CD4-positive, alpha-beta T cell (primary cell): ENCODE measurements around the gene OSBPL6. TPM values are rescaled to one million over a fixed set of nuclear protein-coding genes. Genes with fewer than 3 reads are reported as not detected.
A peak's percentile ranks its signal among the peaks of the same experiment; 100 is the strongest.

Experiments
- ATAC-seq: fragments of 200-7000 bp; cut with Tn5 transposase; one replicate; pipeline ENCODE4 v1.10.0; 2022; ENCODE audit warnings: mild to moderate bottlenecking; ENCODE audit not compliant: poor library complexity
- CTCF ChIA-PET: fragments of 350-600 bp; sonication (Branson Sonifier 250); formaldehyde crosslinking; loops from one replicate; lab custom pipeline; 2021; ENCODE audit warnings: antibody characterized with exemption, inconsistent platforms; lab: Charles Lee
- POLR2A ChIA-PET: fragments of 350-600 bp; sonication (Branson Sonifier 250); formaldehyde crosslinking; loops from one replicate; lab custom pipeline; 2021; ENCODE audit warnings: antibody characterized with exemption, inconsistent platforms; lab: Charles Lee
- DNase-seq, 14 experiments: peaks; one replicate each; pipeline ENCODE4 v3.0.0-alpha.2; 2013 to 2020; ENCODE audit warnings: mixed read lengths in 2 of 14
- H3K27ac ChIP-seq, 2 donors: one replicate each; pipeline versions ENCODE4 v1.5.1 to v1.7.0; 2013; ENCODE audit warnings: low read length in 2 of 2, low read depth in 1 of 2, mild to moderate bottlenecking in 1 of 2
- H3K27me3 ChIP-seq, 2 experiments: 1 replicate in 1 of 2; 2 replicates in 1 of 2; pipeline versions ENCODE4 v1.6.1 to v1.7.0; 2013; ENCODE audit warnings: low read length in 2 of 2, control low read depth in 1 of 2, mild to moderate bottlenecking in 1 of 2, moderate library complexity in 1 of 2; ENCODE audit not compliant: insufficient read depth in 2 of 2, control insufficient read depth in 1 of 2
- H3K36me3 ChIP-seq: one replicate; pipeline ENCODE4 v1.6.1; 2013; ENCODE audit warnings: low read length, control low read depth; ENCODE audit not compliant: insufficient read depth
- H3K4me1 ChIP-seq: one replicate; pipeline ENCODE4 v1.6.1; 2013; ENCODE audit warnings: low read length, control low read depth; ENCODE audit not compliant: insufficient read depth
- H3K4me3 ChIP-seq: one replicate; pipeline ENCODE4 v1.5.1; 2013; ENCODE audit warnings: mild to moderate bottlenecking, low read length, moderate library complexity
- H3K9me3 ChIP-seq, 2 experiments: 1 replicate in 1 of 2; 2 replicates in 1 of 2; pipeline versions ENCODE4 v1.6.1 to v1.7.0; 2013; ENCODE audit warnings: low read length in 2 of 2, mild to moderate bottlenecking in 2 of 2, control low read depth in 1 of 2, moderate library complexity in 1 of 2; ENCODE audit not compliant: control insufficient read depth in 1 of 2, insufficient read depth in 1 of 2
- H3K27ac Mint-ChIP-seq: one replicate; pipeline ENCODE4 v1.8.0; 2020; ENCODE audit warnings: mixed read lengths
- H3K27me3 Mint-ChIP-seq: one replicate; pipeline ENCODE4 v1.8.0; 2021; ENCODE audit warnings: mixed read lengths
- H3K36me3 Mint-ChIP-seq: one replicate; pipeline ENCODE4 v1.8.0; 2021; ENCODE audit warnings: low read depth, mixed read lengths
- H3K4me1 Mint-ChIP-seq: one replicate; pipeline ENCODE4 v1.8.0; 2021; ENCODE audit warnings: low read depth, mixed read lengths
- H3K4me3 Mint-ChIP-seq: one replicate; pipeline ENCODE4 v1.8.0; 2020; ENCODE audit warnings: mild to moderate bottlenecking, mixed read lengths
- H3K9me3 Mint-ChIP-seq: one replicate; pipeline ENCODE4 v1.8.0; 2020; ENCODE audit warnings: mixed read lengths
- CTCF ChIP-seq: fragments of 200-600 bp; IDR thresholded peaks from one replicate; pipeline ENCODE4 v1.8.0; 2022; ENCODE audit warnings: antibody characterized with exemption, mild to moderate bottlenecking
- intact Hi-C, 2 experiments: fragments of 100-400 bp; cut with DNase I in 1 of 2; cut with micrococcal nuclease in 1 of 2; formaldehyde crosslinking; loops; one replicate each; pipeline versions ENCODE4 v1.15.1 to v1.9.0; 2023 to 2025; cut with DNase I, micrococcal nuclease
- total RNA-seq, 174 experiments: library from RNA in 2 of 174; stranded (reverse) in 2 of 174; gene quantifications; one replicate each; pipeline ENCODE4 v1.2.3 and lab custom pipeline; 2021 to 2026

OSBPL6 gene
- total RNA-seq, 2 experiments from 2014 or later = 0.08 to 0.11 TPM

GRCh38 chr2:178187861-178188260 lies 6.5 kb upstream of the OSBPL6 start:
- Mint-ChIP-seq H3K9me3 (no peaks in the 10 kb centered on the region), H3K4me3 (no peak overlapping the region), H3K36me3 (no peaks in the 10 kb centered on the region), H3K27ac (no peak overlapping the region), H3K4me1 (peaks cover 7% of the 10 kb centered on the region), H3K27me3 (peaks cover 40% of the 10 kb centered on the region)
- no peak overlapping the region for H3K27ac ChIP-seq
- no peaks in the 10 kb centered on the region for H3K4me1 ChIP-seq
- peaks cover 8 to 13% of the 10 kb centered on the region in 2 experiments for H3K27me3 ChIP-seq
- no peaks in the 10 kb centered on the region for H3K36me3 ChIP-seq
- H3K9me3 ChIP-seq = no peaks in the 10 kb centered on the region
- intact Hi-C loops = no loop called here
- ATAC-seq (no peak), DNase-seq (no peak)
- no peak for TF ChIP-seq CTCF
- POLR2A ChIA-PET = no interaction called here
- CTCF ChIA-PET = interaction anchor here (0.7 kb wide), 1 partner anchor 183 kb away, joined by 3 read pairs; no protein-coding TSS in a partner anchor
- H3K4me3 ChIP-seq = no peak overlapping the region

- ChIA-PET CTCF (interaction anchor here (0.7 kb wide), 1 partner anchor 184 kb away, joined by 3 read pairs; no protein-coding TSS in a partner anchor), POLR2A (no interaction called here)
- Histone ChIP-seq H3K4me3 (no peak overlapping the region), H3K27ac (no peak overlapping the region), H3K36me3 (no peaks in the 10 kb centered on the region), H3K9me3 (no peaks in the 10 kb centered on the region), H3K4me1 (no peaks in the 10 kb centered on the region), H3K27me3 (peaks cover 13 to 16% of the 10 kb centered on the region in 2 experiments)
- Mint-ChIP-seq H3K4me1 (peaks cover 7% of the 10 kb centered on the region), H3K9me3 (no peaks in the 10 kb centered on the region), H3K36me3 (no peaks in the 10 kb centered on the region), H3K27ac (no peak overlapping the region), H3K27me3 (peaks cover 44% of the 10 kb centered on the region), H3K4me3 (no peak overlapping the region)
- ATAC-seq = no peak
- DNase-seq = no peak
- intact Hi-C loops = no loop called here
- no peak for TF ChIP-seq CTCF
These were observed 5.8 kb upstream of the OSBPL6 start for GRCh38 chr2:178188466-178188865.

GRCh38 chr2:178191004-178191508 lies 3.3 kb upstream of the OSBPL6 start:
- DNase-seq = peak in 3 of 14 experiments; percentile 6 to 43 (median 31)
- H3K27me3 Mint-ChIP-seq = peaks cover 45% of the 10 kb centered on the region
- ChIA-PET CTCF (no interaction called here), POLR2A (no interaction called here)
- TF ChIP-seq CTCF = no peak
- peak; percentile 66 for ATAC-seq
- Histone ChIP-seq H3K36me3 (no peaks in the 10 kb centered on the region), H3K4me3 (no peak overlapping the region), H3K27me3 (peaks cover 26 to 28% of the 10 kb centered on the region in 2 experiments), H3K9me3 (peaks cover 0 to 6% of the 10 kb centered on the region in 2 experiments), H3K27ac (no peak overlapping the region), H3K4me1 (peaks cover 13% of the 10 kb centered on the region)
- H3K9me3 Mint-ChIP-seq = no peaks in the 10 kb centered on the region
- no peak overlapping the region for H3K4me3 Mint-ChIP-seq
- intact Hi-C loops = no loop called here
- H3K36me3 Mint-ChIP-seq = no peaks in the 10 kb centered on the region
- peak overlapping the region; percentile 63 for H3K27ac Mint-ChIP-seq
- peaks cover 15% of the 10 kb centered on the region for H3K4me1 Mint-ChIP-seq
